Stimulated activated CD4-positive, alpha-beta T cell treated with anti-CD3 and anti-CD28 coated beads, Interleukin-2, amount 100 ng/mL, for 48 hours (primary cell): ENCODE results near the gene IFI44.

Source experiments
- DNase-seq, 2 donors: peaks; one replicate each; pipeline ENCODE4 v3.0.0-alpha.2; 2020

Gene IFI44

DNA sequence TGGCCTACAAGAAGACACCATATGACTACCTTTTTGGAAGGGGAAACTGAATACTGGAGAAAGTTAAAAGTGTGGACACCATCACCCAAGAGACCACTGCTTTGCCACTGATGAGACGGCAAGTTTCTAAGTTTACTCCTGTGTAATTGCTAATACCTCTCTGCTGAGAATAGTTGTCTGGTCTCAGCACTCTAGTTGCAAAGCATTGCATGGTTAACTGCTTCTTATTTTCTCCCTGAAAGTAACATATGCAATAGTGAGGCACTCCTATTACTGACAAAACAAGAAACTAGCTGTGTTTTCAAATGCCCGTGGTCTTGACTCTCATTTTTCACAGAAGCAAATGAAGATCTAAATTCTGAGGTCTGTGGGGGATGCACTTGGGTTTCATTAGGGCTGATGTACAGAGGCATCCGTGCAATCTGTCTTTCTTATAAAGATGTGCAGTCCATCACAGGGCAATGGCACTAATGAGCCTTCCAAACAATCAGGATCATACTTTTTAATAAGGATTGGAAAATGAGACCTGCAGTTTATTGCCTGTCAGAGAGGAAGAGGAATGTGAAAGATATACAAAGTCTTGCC is 62.9 kb downstream of the IFI44 start:
- no peak for DNase-seq

DNA sequence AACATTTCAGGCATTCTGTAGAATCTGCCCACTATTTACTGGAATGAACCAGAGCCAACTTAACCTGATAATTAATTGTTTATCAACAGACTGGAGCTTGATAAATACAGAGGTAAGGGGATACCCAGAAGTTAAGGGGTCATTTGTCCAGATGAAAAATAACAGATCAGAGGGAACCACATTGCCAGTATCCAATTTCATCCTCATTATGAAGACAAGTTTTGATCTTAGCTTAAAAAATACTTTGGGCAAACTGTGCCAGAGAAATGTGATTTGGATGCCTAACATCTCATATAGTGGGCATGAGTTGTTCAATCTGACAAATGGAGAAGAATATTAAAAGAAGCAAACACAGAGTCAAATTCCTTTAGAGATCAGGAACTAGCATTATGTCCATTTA is 63.7 kb downstream of the IFI44 start:
- no peak for DNase-seq
